Erythroblast (primary cell): ENCODE results near the gene SLC5A2.
A peak's percentile ranks its signal among the peaks of the same experiment; 100 is the strongest.

Experiments used
- GATA1 ChIP-seq: IDR thresholded peaks from 2 replicates; pipeline ENCODE4 v1.6.1; 2011; ENCODE audit warnings: low read depth, mild to moderate bottlenecking, control low read depth, low read length, moderate library complexity
- POLR2A ChIP-seq: IDR thresholded peaks from 2 replicates; pipeline ENCODE4 v1.6.1; 2011; ENCODE audit warnings: mild to moderate bottlenecking, low read length

GRCh38 chr16:31531096-31531495 is 48.2 kb downstream of the SLC5A2 start:
- peak; percentile 14 for TF ChIP-seq POLR2A
- no peak for TF ChIP-seq GATA1
